Measurements from ENCODE around the gene PCDHGA4.

The PCDHGA4 gene

DNA sequence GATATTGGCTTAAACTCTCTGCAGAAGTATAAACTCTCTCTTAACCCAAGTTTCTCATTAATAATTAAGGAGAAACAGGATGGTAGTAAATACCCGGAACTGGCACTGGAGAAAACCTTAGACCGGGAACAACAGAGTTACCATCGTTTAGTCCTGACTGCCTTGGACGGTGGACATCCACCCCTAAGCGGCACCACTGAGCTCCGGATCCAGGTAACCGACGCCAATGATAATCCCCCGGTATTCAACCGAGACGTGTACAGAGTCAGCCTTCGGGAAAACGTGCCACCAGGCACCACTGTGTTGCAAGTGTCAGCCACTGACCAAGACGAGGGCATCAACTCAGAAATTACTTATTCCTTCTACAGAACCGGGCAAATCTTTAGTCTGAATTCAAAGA lies 43.8 kb downstream of the PCDHGA4 start:
- Histone ChIP-seq H2AFZ (ENCODE audit: low read depth, low read length) (no peak overlapping the region), H3K79me2 (ENCODE audit: low read length) (no peaks in the 10 kb centered on the region), H3K4me2 (ENCODE audit: low read length) (no peak overlapping the region), H3K4me3 (ENCODE audit: low read length) (no peak overlapping the region), H4K20me1 (ENCODE audit: insufficient read depth, low read length) (no peaks in the 10 kb centered on the region), H3K36me3 (replicated peaks; ENCODE audit: low read depth, low read length) (no peaks in the 10 kb centered on the region), H3K9ac (ENCODE audit: low read length) (no peak overlapping the region), H3K4me1 (ENCODE audit: low read length) (no peaks in the 10 kb centered on the region), H3K9me3 (ENCODE audit: insufficient read depth, low read length) (no peaks in the 10 kb centered on the region), H3K27ac (ENCODE audit: low read length) (no peak overlapping the region), H3K27me3 (ENCODE audit: low read depth, low read length) (no peaks in the 10 kb centered on the region)
- TF ChIP-seq, protein P1, sequence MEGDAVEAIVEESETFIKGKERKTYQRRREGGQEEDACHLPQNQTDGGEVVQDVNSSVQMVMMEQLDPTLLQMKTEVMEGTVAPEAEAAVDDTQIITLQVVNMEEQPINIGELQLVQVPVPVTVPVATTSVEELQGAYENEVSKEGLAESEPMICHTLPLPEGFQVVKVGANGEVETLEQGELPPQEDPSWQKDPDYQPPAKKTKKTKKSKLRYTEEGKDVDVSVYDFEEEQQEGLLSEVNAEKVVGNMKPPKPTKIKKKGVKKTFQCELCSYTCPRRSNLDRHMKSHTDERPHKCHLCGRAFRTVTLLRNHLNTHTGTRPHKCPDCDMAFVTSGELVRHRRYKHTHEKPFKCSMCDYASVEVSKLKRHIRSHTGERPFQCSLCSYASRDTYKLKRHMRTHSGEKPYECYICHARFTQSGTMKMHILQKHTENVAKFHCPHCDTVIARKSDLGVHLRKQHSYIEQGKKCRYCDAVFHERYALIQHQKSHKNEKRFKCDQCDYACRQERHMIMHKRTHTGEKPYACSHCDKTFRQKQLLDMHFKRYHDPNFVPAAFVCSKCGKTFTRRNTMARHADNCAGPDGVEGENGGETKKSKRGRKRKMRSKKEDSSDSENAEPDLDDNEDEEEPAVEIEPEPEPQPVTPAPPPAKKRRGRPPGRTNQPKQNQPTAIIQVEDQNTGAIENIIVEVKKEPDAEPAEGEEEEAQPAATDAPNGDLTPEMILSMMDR (IDR thresholded peaks at IDR 0.05; ENCODE audit: low read depth, low read length) = no peak
- TF ChIP-seq EZH2phosphoT487 (IDR thresholded peaks at IDR 0.05; ENCODE audit: low read depth) = no peak

DNA sequence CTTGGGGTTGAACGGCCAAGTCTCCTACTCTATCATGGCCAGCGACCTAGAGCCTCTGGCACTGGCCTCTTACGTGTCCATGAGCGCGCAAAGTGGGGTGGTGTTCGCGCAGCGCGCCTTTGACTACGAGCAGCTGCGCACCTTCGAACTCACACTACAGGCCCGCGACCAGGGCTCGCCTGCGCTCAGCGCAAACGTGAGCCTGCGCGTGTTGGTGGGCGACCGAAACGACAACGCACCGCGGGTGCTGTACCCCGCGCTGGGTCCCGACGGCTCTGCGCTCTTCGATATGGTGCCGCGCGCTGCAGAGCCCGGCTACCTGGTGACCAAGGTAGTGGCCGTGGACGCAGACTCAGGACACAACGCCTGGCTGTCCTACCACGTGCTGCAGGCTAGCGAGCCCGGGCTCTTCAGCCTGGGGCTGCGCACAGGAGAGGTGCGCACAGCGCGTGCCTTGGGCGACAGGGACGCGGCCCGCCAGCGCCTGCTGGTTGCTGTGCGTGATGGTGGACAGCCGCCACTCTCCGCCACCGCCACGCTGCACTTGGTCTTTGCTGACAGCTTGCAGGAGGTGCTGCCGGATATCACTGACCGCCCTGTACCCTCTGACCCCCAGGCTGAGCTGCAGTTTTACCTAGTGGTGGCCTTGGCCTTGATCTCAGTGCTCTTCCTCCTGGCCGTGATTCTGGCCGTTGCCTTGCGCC lies 44.9 kb downstream of the PCDHGA4 start:
- Histone ChIP-seq H3K4me1 (ENCODE audit: low read length) (no peaks in the 10 kb centered on the region), H3K4me2 (ENCODE audit: low read length) (no peak overlapping the region), H3K27ac (ENCODE audit: low read length) (no peak overlapping the region), H3K27me3 (ENCODE audit: low read depth, low read length) (no peaks in the 10 kb centered on the region), H3K79me2 (ENCODE audit: low read length) (no peaks in the 10 kb centered on the region), H3K4me3 (ENCODE audit: low read length) (no peak overlapping the region), H3K9ac (ENCODE audit: low read length) (no peak overlapping the region), H4K20me1 (ENCODE audit: insufficient read depth, low read length) (no peaks in the 10 kb centered on the region), H3K9me3 (ENCODE audit: insufficient read depth, low read length) (no peaks in the 10 kb centered on the region), H3K36me3 (replicated peaks; ENCODE audit: low read depth, low read length) (no peaks in the 10 kb centered on the region), H2AFZ (ENCODE audit: low read depth, low read length) (no peak overlapping the region)
- TF ChIP-seq, protein P1 (IDR thresholded peaks at IDR 0.05; ENCODE audit: low read depth, low read length) = no peak
- no peak for TF ChIP-seq EZH2phosphoT487 (IDR thresholded peaks at IDR 0.05; ENCODE audit: low read depth)

DNA sequence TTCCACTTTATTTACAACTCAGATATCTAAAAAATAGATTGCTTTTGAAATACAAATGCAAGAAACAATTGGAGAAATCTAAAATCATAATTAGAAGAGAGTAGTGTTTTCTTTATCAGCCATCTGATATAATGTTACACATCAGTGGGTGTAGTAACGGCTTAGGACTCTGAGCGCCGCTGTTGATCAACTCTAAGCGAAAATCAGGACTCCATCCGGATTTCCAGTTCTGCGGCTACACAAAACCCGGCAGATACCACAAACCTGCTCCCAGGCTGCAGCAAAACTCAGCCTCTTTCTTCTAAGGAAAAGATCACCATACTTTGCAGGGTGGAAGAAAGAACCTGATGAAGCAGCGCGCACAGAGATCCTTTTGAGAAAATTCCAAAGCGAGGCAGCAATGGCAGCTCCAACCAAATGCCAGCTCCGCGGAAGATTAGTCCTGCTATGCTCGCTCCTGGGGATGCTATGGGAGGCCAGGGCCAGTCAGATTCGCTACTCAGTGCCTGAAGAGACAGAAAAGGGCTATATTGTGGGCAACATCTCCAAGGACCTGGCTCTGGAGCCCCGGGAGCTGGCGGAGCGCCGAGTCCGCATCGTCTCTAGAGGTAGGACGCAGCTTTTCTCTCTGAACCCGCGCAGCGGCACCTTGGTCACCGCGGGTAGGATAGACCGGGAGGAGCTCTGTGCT lies 47.9 kb downstream of the PCDHGA4 start, which contains the start of gene PCDHGA9:
PCDHGA9 (plus strand) TSS at position 226 of the 691 bp plus-strand sequence; CDS start at position 401, 175 bp downstream.
- Histone ChIP-seq H4K20me1 (ENCODE audit: insufficient read depth, low read length) (no peaks in the 10 kb centered on the region), H3K9me3 (ENCODE audit: insufficient read depth, low read length) (no peaks in the 10 kb centered on the region), H3K27ac (ENCODE audit: low read length) (no peak within 1 kb of the TSS), H3K4me2 (ENCODE audit: low read length) (no peak within 1 kb of the TSS), H3K79me2 (ENCODE audit: low read length) (no peaks in the 10 kb centered on the region), H3K4me1 (ENCODE audit: low read length) (no peaks in the 10 kb centered on the region), H2AFZ (ENCODE audit: low read depth, low read length) (no peak within 1 kb of the TSS), H3K9ac (ENCODE audit: low read length) (no peak within 1 kb of the TSS), H3K36me3 (replicated peaks; ENCODE audit: low read depth, low read length) (no peaks in the 10 kb centered on the region), H3K27me3 (ENCODE audit: low read depth, low read length) (no peaks in the 10 kb centered on the region), H3K4me3 (ENCODE audit: low read length) (no peak within 1 kb of the TSS)
- TF ChIP-seq, protein P1 (IDR thresholded peaks at IDR 0.05; ENCODE audit: low read depth, low read length) = no peak
- TF ChIP-seq EZH2phosphoT487 (IDR thresholded peaks at IDR 0.05; ENCODE audit: low read depth) = no peak

DNA sequence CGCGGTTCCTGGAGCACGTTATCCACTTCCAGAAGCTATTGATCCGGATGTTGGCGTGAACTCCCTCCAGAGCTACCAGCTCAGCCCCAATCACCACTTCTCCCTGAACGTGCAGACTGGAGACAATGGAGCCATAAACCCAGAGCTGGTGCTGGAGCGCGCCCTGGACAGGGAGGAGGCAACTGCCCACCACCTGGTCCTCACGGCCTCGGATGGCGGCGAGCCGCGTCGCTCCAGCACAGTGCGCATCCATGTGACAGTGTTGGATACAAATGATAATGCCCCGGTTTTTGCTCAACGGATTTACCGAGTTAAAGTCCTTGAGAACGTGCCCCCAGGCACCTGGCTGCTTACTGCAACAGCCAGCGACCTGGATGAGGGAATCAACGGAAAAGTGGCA lies 48.6 kb downstream of the PCDHGA4 start:
- Histone ChIP-seq H3K9me3 (ENCODE audit: insufficient read depth, low read length) (no peaks in the 10 kb centered on the region), H3K79me2 (ENCODE audit: low read length) (no peaks in the 10 kb centered on the region)

More for the DNA sequence above, 48.6 kb downstream of the PCDHGA4 start:
- Histone ChIP-seq H2AFZ (ENCODE audit: low read depth, low read length) (no peak overlapping the region), H3K4me3 (ENCODE audit: low read length) (no peak overlapping the region), H3K4me1 (ENCODE audit: low read length) (no peaks in the 10 kb centered on the region), H3K9ac (ENCODE audit: low read length) (no peak overlapping the region), H4K20me1 (ENCODE audit: insufficient read depth, low read length) (no peaks in the 10 kb centered on the region), H3K27me3 (ENCODE audit: low read depth, low read length) (no peaks in the 10 kb centered on the region), H3K36me3 (replicated peaks; ENCODE audit: low read depth, low read length) (no peaks in the 10 kb centered on the region), H3K4me2 (ENCODE audit: low read length) (no peak overlapping the region), H3K27ac (ENCODE audit: low read length) (no peak overlapping the region)
- TF ChIP-seq EZH2phosphoT487 (IDR thresholded peaks at IDR 0.05; ENCODE audit: low read depth) = no peak
- TF ChIP-seq, protein P1 (IDR thresholded peaks at IDR 0.05; ENCODE audit: low read depth, low read length) = no peak

Data from OCI-LY3 (cell line).